ENCODE data around the gene FCHO1.
A peak's percentile ranks its signal among the peaks of the same experiment; 100 is the strongest.

FCHO1 gene

DNA sequence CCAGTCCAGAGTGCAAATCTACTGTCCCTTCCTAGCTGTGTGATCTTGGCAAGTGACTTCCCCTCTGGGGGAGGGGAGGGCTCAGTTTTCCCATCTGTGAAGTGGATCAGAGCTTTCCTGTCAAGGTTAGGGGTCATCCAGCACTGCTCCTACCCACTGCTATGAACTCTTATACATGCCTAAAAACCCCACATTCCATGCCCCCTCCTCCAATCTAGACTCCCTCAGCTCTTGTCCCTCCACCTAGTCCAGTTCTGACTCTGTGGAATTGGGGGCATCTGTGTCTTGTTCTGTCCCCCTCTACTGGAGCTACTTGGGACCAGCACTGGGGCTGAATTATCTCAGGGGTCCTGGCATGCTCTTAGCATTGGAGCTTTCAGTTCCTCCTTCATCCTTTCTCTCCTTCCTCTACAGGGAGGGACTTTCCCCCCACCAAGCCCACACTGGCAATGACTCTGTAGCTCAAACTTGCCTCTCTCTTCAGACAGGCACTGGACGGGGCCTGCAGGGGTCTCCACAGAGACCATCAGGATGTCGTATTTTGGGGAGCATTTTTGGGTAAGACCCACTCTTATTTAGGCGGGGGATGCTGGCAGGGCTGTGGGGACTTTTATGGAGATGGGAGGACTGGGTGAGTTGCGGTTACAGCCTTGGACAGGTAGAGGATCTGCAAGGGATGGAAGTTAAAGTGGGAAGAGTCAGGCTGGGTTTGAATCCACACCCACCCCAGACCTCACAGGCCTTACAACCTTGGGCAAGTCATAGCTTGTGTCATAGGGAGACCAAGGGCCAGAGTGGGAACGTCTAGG, 3.6 kb downstream of the FCHO1 start:
- no peak for DNase-seq (ENCODE audit: low read depth)
- TF ChIP-seq, protein P1, sequence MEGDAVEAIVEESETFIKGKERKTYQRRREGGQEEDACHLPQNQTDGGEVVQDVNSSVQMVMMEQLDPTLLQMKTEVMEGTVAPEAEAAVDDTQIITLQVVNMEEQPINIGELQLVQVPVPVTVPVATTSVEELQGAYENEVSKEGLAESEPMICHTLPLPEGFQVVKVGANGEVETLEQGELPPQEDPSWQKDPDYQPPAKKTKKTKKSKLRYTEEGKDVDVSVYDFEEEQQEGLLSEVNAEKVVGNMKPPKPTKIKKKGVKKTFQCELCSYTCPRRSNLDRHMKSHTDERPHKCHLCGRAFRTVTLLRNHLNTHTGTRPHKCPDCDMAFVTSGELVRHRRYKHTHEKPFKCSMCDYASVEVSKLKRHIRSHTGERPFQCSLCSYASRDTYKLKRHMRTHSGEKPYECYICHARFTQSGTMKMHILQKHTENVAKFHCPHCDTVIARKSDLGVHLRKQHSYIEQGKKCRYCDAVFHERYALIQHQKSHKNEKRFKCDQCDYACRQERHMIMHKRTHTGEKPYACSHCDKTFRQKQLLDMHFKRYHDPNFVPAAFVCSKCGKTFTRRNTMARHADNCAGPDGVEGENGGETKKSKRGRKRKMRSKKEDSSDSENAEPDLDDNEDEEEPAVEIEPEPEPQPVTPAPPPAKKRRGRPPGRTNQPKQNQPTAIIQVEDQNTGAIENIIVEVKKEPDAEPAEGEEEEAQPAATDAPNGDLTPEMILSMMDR (conservative IDR thresholded peaks at IDR 0.05; ENCODE audit: low read length): no peak
- no peak overlapping the region for H3K4me3 ChIP-seq (ENCODE audit: low read length)

DNA sequence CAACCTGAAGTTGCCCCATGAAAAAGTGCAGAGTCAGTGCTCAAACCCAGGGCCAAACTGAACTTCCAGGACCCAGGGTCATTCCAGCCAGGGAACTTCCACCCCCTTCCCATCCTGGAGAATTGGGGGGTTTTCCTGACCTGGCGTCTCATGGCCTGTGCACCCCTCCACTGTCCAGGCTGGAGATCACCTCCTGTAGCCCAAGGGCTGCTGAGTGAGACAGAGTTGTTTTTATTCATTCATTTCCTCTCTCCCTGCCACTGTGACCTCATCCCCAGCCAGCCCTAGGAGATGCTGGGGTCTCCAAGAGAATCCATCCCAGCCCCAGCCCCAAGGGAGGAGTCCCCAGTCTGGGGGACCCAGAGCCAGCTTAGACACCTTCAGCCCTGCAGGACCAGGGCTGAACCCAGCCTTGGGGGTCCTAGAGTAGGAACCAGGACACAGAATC, 4.2 kb downstream of the FCHO1 start:
- TF ChIP-seq, protein P1 (conservative IDR thresholded peaks at IDR 0.05; ENCODE audit: low read length): no peak
- no peak overlapping the region for H3K4me3 ChIP-seq (ENCODE audit: low read length)
- DNase-seq (ENCODE audit: low read depth): no peak

DNA sequence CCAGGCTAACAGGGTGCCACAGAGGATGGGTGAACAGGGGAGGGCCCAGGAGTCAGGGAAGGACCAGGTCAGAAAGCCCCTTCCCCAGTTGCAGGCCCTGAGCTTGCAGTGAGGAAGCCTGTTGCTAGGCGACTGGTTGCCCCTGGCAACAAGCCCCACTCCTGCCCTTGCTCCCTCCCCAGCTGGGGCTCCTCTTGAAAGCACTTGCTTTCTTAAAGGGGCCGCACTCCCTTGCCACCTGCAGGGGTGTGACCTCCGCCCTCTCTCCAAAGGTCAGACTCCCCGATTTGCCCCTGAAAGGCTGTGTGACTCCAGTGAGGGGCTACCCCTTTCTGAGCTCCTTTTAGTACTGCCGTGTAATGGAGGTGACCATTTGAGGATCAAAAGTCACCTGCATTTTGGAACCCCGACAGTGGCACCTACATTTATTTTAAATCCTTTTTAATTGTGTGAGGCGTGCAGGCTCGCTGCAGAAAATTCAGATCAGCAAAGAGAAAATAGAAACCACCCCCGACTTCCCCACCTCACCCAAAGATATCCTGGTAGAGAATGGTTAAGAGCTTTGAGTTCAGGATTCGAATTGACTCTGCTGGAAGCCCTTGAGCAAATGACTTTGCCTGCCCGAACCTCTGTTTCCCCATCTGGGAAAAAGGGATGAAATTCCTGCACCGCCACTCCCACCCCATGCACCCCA, 4.8 kb downstream of the FCHO1 start:
- H3K4me3 ChIP-seq (ENCODE audit: low read length): no peak overlapping the region
- no peak for DNase-seq (ENCODE audit: low read depth)
- TF ChIP-seq, protein P1 (conservative IDR thresholded peaks at IDR 0.05; ENCODE audit: low read length): no peak

DNA sequence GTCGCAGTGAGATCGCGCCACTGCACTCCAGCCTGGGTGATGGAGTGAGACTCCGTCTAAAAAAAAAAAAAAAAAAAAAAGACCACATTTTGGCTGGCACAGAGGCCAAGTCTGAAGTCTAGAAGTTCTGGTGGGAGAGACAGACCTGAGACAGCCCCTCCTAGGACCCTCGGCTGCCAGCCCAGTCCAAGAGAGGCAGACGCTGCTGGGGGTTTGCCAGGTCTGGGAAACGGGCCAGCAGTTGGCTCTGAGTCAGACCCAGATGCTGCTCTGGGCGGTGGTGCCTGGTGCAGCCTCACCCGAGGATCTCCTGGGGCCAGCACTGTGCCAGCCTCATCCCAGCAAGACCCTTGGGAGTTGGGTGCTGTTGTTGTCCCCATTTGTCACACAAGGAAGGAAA, 5.8 kb downstream of the FCHO1 start:
- H3K4me3 ChIP-seq (ENCODE audit: low read length): no peak overlapping the region
- TF ChIP-seq, protein P1 (conservative IDR thresholded peaks at IDR 0.05; ENCODE audit: low read length): no peak
- DNase-seq (ENCODE audit: low read depth): peak; percentile 17

DNA sequence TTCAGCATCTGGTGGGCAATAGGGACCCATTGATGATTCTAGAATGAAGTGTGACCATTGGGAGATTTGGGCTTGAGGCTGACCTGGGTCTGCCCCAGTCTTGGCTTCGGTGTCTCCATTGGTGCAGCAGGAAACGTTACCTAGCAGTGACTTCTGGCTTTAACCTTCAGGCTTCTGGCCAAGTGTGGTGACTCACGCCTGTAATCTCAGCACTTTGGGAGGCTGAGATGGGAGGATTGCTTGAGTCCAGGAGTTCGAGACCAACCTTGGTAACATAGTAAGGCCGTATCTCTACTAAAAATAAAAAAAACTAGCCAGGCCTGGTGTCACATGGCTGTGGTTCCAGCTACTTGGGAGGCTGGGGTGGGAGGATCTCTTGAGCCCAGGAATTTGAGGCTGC, 7.2 kb downstream of the FCHO1 start:
- no peak for DNase-seq (ENCODE audit: low read depth)
- no peak overlapping the region for H3K4me3 ChIP-seq (ENCODE audit: low read length)
- TF ChIP-seq, protein P1 (conservative IDR thresholded peaks at IDR 0.05; ENCODE audit: low read length): no peak

DNA sequence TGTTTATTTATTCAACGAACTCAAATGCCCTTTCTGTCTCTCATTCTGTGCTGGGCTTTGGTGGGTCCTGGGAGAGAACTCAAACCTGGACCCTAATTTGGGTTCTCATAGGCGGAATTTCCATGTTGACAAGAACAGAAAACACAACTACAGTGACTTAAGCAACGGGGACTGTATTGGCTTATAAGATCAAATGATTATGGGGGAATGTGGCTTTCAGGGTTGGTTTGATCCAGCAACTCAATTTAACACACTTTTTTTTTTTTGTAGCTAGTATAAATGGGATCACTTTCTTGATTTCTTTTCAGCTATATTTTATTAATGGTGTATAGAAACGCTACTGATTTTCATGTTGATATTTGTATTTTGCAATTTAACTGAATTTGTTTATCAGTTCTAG, 9.9 kb downstream of the FCHO1 start:
- TF ChIP-seq, protein P1 (conservative IDR thresholded peaks at IDR 0.05; ENCODE audit: low read length): no peak
- no peak overlapping the region for H3K4me3 ChIP-seq (ENCODE audit: low read length)

More for the DNA sequence above, 9.9 kb downstream of the FCHO1 start:
- no peak for DNase-seq (ENCODE audit: low read depth)

Measured in AG10803 (cell line).